Ovary (tissue), 9 donors: ENCODE measurements around the gene EDIL3. TPM values are rescaled to one million over a fixed set of nuclear protein-coding genes. Genes with fewer than 3 reads are reported as not detected.

Experiments used
- DNase-seq, 5 donors: peaks; one replicate each; pipeline ENCODE4 v3.0.0-alpha.2; 2019 to 2020
- H3K27ac ChIP-seq, 2 donors: fragments of 200-600 bp; one replicate each; pipeline versions ENCODE4 v1.5.1 to v1.8.0; 2019 to 2022
- H3K27me3 ChIP-seq: fragments of 200-600 bp; one replicate; pipeline ENCODE4 v1.8.0; 2022
- H3K36me3 ChIP-seq: fragments of 200-600 bp; sonication (generic); one replicate; pipeline ENCODE4 v1.5.1; 2019
- H3K4me1 ChIP-seq: one replicate; pipeline ENCODE4 v1.8.1; 2013; ENCODE audit warnings: mild to moderate bottlenecking, moderate library complexity; ENCODE audit not compliant: insufficient read depth
- H3K4me3 ChIP-seq: fragments of 200-600 bp; sonication (generic); one replicate; pipeline ENCODE4 v1.5.1; 2017
- H3K9me3 ChIP-seq, 2 donors: fragments of 200-600 bp in 1 of 2; sonication (generic) in 1 of 2; one replicate each; pipeline versions ENCODE4 v1.5.1 to v1.8.1; 2013 to 2019; ENCODE audit warnings: mild to moderate bottlenecking in 1 of 2, moderate library complexity in 1 of 2
- CTCF ChIP-seq, 3 donors: fragments of 450-650 bp in 2 of 3; fragments of 200-600 bp in 1 of 3; IDR thresholded peaks; one replicate each; pipeline versions ENCODE4 v1.5.1 to v1.8.0; 2016 to 2022; ENCODE audit warnings: antibody characterized with exemption in 3 of 3, mild to moderate bottlenecking in 1 of 3
- EP300 ChIP-seq: sonication (generic); formaldehyde crosslinking; IDR thresholded peaks from one replicate; pipeline ENCODE4 v1.6.1; 2017; ENCODE audit warnings: antibody characterized with exemption
- POLR2A ChIP-seq: fragments of 450-650 bp; IDR thresholded peaks from one replicate; pipeline ENCODE4 v1.6.1; 2017; ENCODE audit warnings: antibody characterized with exemption, mild to moderate bottlenecking, moderate library complexity
- WGBS, 3 donors: extraction: QIAGEN DNeasy Blood & Tissue Kit in 1 of 3; methylation state at CpG; one replicate each; pipeline versions ENCODE4 v1.1.5 to v1.1.7; 2013 to 2017; 5-methylcytosine and 5-hydroxymethylcytosine counted together
- intact Hi-C, 4 donors: fragments of 100-400 bp; cut with DNase I; formaldehyde crosslinking; loops; one replicate each; pipeline versions ENCODE4 v1.11.0 to v1.15.1; 2022 to 2023
- polyA plus RNA-seq, 2 donors: library from polyadenylated mRNA; stranded (reverse); fragments of 200-250 nt in 1 of 2; fragments of 350-450 nt in 1 of 2; fragmentation: Illumina TruSeq in 1 of 2; extraction: RNeasy Lipid Tissue Mini Kit (QIAGEN cat#74804) in 1 of 2; gene quantifications; one replicate each; pipeline ENCODE4 v1.2.3, GENCODE V29; 2013 to 2014
- total RNA-seq, 7 donors: library from RNA; depleted of rRNA in 2 of 7; stranded (reverse); fragments of >200 nt in 2 of 7; fragmentation: NEBNext Ultra II Directional in 3 of 7; extraction: Animal tissue kit (Norgen Biotek cat#: 25700) in 3 of 7; gene quantifications; one replicate each; pipeline versions ENCODE4 v1.1.0 to v1.2.4, GENCODE V29; 2016 to 2023
- donor health status: DM: no; HTN: no; CAD: no; lungs with moderate emphysema.
- donor health status: DM: no; HTN: no; CAD: no.
- donor health status: Bipolar disorder and iron deficiency.
- donor health status: DM: yes; HTN: yes; CAD: no.
- donor health status: DM: no; HTN: no; CAD: no.
- donor health status: DM: yes; HTN: yes; CAD: no.

EDIL3 gene
- total and polyA plus RNA-seq, 9 donors, result 5.9 to 41.5 (median 9.7) TPM

GRCh38 chr5:84292000-84292642 is 92.6 kb downstream of the EDIL3 start:
- H3K4me1 ChIP-seq, result no peaks in the 10 kb centered on the region
- no peaks in the 10 kb centered on the region for H3K9me3 ChIP-seq
- TF ChIP-seq CTCF (IDR thresholded peaks at IDR 0.05) (no peak), POLR2A (no peak), EP300 (no peak)
- H3K36me3 ChIP-seq, result no peaks in the 10 kb centered on the region
- 88 to 93% (median 92%) methylated on average over 1 of the region's 1 CpG for WGBS, 3 donors
- intact Hi-C loops, result no loop called here
- H3K27me3 ChIP-seq, result no peaks in the 10 kb centered on the region
- H3K4me3 ChIP-seq, result no peak overlapping the region
- DNase-seq, result no peak
- no peak overlapping the region for H3K27ac ChIP-seq

- Histone ChIP-seq H3K36me3 (no peaks in the 10 kb centered on the region), H3K4me1 (no peaks in the 10 kb centered on the region), H3K4me3 (no peak overlapping the region), H3K27me3 (no peaks in the 10 kb centered on the region), H3K9me3 (no peaks in the 10 kb centered on the region), H3K27ac (no peak overlapping the region)
- intact Hi-C loops, result no loop called here
- 83 to 87% (median 85%) methylated on average over 2 of the region's 2 CpGs for WGBS, 3 donors
- no peak for DNase-seq
- TF ChIP-seq POLR2A, result no peak
- no peak for TF ChIP-seq EP300
- no peak for TF ChIP-seq CTCF (IDR thresholded peaks at IDR 0.05)
Measured at GRCh38 chr5:84290673-84291072, 94.0 kb downstream of the EDIL3 start.

- Histone ChIP-seq H3K9me3 (no peaks in the 10 kb centered on the region), H3K27me3 (no peaks in the 10 kb centered on the region), H3K36me3 (no peaks in the 10 kb centered on the region), H3K4me1 (no peaks in the 10 kb centered on the region), H3K27ac (no peak overlapping the region), H3K4me3 (no peak overlapping the region)
- intact Hi-C loops, result no loop called here
- no peak for DNase-seq
- 61 to 74% (median 65%) methylated on average over 4 of the region's 4 CpGs for WGBS, 3 donors
- TF ChIP-seq CTCF (IDR thresholded peaks at IDR 0.05) (no peak), EP300 (no peak), POLR2A (no peak)
Measured at GRCh38 chr5:84290161-84290560, 94.5 kb downstream of the EDIL3 start.

GRCh38 chr5:84287951-84288350 is 96.7 kb downstream of the EDIL3 start:
- no peaks in the 10 kb centered on the region for H3K27me3 ChIP-seq
- H3K36me3 ChIP-seq, result no peaks in the 10 kb centered on the region
- TF ChIP-seq POLR2A (no peak), EP300 (no peak), CTCF (IDR thresholded peaks at IDR 0.05) (no peak)
- no peaks in the 10 kb centered on the region for H3K9me3 ChIP-seq
- no peak overlapping the region for H3K27ac ChIP-seq
- no peak overlapping the region for H3K4me3 ChIP-seq
- intact Hi-C loops, result no loop called here
- no peaks in the 10 kb centered on the region for H3K4me1 ChIP-seq
- 73 to 88% (median 82%) methylated on average over 4 of the region's 4 CpGs for WGBS, 3 donors
- DNase-seq, result no peak
